Osteocyte (in vitro differentiated cells): ENCODE data around the gene FCN3. TPM values are rescaled to one million over a fixed set of nuclear protein-coding genes. Genes with fewer than 3 reads are reported as not detected.

ENCODE experiments used
- DNase-seq: peaks from one replicate; pipeline ENCODE4 v3.0.0; 2021; ENCODE audit warnings: mixed read lengths; ENCODE audit not compliant: unreplicated experiment; ENCODE audit errors: extremely low spot score
- H3K27ac Mint-ChIP-seq: one replicate; pipeline ENCODE4 v1.8.0; 2021; ENCODE audit warnings: mild to moderate bottlenecking, mixed read lengths; ENCODE audit not compliant: unreplicated experiment
- H3K27me3 Mint-ChIP-seq: one replicate; pipeline ENCODE4 v1.8.0; 2021; ENCODE audit warnings: mixed read lengths; ENCODE audit not compliant: unreplicated experiment
- H3K36me3 Mint-ChIP-seq: one replicate; pipeline ENCODE4 v1.8.0; 2021; ENCODE audit warnings: mixed read lengths; ENCODE audit not compliant: unreplicated experiment
- H3K4me1 Mint-ChIP-seq: one replicate; pipeline ENCODE4 v1.8.0; 2021; ENCODE audit warnings: mixed read lengths; ENCODE audit not compliant: unreplicated experiment
- H3K4me3 Mint-ChIP-seq: one replicate; pipeline ENCODE4 v1.8.0; 2021; ENCODE audit warnings: mild to moderate bottlenecking, moderate library complexity, mixed read lengths; ENCODE audit not compliant: unreplicated experiment
- H3K9me3 Mint-ChIP-seq: one replicate; pipeline ENCODE4 v1.8.0; 2021; ENCODE audit warnings: mixed read lengths; ENCODE audit not compliant: unreplicated experiment
- CTCF ChIP-seq: fragments of 200-600 bp; sonication (generic); IDR thresholded peaks from 2 replicates; pipeline ENCODE4 v1.5.0; 2021; ENCODE audit warnings: antibody characterized with exemption, mild to moderate bottlenecking, moderate library complexity
- total RNA-seq: library from RNA; stranded (reverse); gene quantifications from 2 replicates; pipeline ENCODE4 v1.2.1, GENCODE V29; 2021

FCN3 gene
- total RNA-seq, 1 donor from 2014 or later, result not detected

GRCh38 chr1:27400963-27401341 is 26.3 kb upstream of the FCN3 start:
- TF ChIP-seq CTCF, result no peak
- Mint-ChIP-seq H3K4me1 (peaks cover 50% of the 10 kb centered on the region), H3K27ac (no peak overlapping the region), H3K4me3 (no peak overlapping the region), H3K27me3 (no peaks in the 10 kb centered on the region), H3K9me3 (no peaks in the 10 kb centered on the region), H3K36me3 (no peaks in the 10 kb centered on the region)
- no peak for DNase-seq

GRCh38 chr1:27400082-27400962 is 25.7 kb upstream of the FCN3 start:
- no peak overlapping the region for H3K4me3 Mint-ChIP-seq
- no peak for DNase-seq
- no peaks in the 10 kb centered on the region for H3K36me3 Mint-ChIP-seq
- no peaks in the 10 kb centered on the region for H3K9me3 Mint-ChIP-seq
- TF ChIP-seq CTCF, result no peak
- no peaks in the 10 kb centered on the region for H3K27me3 Mint-ChIP-seq
- no peak overlapping the region for H3K27ac Mint-ChIP-seq
- peaks cover 47% of the 10 kb centered on the region for H3K4me1 Mint-ChIP-seq

DNA sequence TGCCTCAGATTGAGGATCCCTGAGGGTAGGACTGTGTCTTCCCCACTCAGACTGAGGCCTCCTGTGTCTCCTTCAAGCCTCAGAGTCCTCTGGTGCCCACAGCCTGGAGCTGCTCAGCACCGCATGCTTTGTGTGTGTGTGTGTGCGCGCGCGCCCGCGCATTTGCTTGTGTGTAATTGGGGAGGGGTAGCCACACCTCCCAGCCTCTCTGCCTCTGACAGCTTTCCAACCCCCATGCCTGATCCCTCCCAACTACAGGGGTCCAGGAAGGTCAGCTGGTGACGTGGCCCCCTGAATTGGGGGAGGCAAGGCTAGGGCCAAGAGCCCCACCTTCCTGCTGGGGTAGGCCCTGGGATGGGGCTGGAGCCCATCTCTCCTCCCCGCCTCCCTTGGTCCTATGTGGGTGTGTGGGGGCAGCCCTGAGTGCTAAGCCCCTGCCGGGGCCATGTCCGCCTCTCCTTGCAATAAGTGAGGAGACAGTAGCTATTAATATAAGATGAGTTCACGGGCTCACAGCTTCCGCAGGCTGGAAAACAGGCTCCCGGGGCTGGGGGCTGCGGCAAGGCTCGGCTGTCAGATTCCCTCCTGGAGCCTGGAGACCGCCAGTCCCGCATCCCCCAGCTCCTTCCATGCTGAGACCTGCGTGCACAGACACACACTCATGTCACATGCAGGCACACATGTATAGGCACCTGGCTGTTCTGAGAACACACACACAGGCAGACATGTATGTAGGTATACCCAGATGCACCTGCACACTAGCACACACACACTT is 24.8 kb upstream of the FCN3 start:
- Mint-ChIP-seq H3K9me3 (no peaks in the 10 kb centered on the region), H3K27me3 (no peaks in the 10 kb centered on the region), H3K4me3 (no peak overlapping the region), H3K36me3 (no peaks in the 10 kb centered on the region), H3K27ac (peak overlapping the region; percentile 14), H3K4me1 (peaks cover 41% of the 10 kb centered on the region)
- TF ChIP-seq CTCF, result no peak
- DNase-seq, result no peak

- Mint-ChIP-seq H3K36me3 (no peaks in the 10 kb centered on the region), H3K27ac (peak overlapping the region; percentile 14), H3K9me3 (no peaks in the 10 kb centered on the region), H3K4me3 (no peak overlapping the region), H3K27me3 (no peaks in the 10 kb centered on the region), H3K4me1 (peaks cover 32% of the 10 kb centered on the region)
- no peak for TF ChIP-seq CTCF
- DNase-seq, result no peak
These were observed 24.0 kb upstream of the FCN3 start for GRCh38 chr1:27398405-27399149.
